SK-N-SH (cell line): ENCODE data around the gene LMAN2. TPM values are rescaled to one million over a fixed set of nuclear protein-coding genes. Genes with fewer than 3 reads are reported as not detected.

Experiments used
- CTCF ChIA-PET: fragments of 300-600, 350-600 bp; formaldehyde crosslinking; extraction: SDS; loops from one replicate; lab custom pipeline; 2021; lab: Yijun Ruan, JAX
- POLR2A ChIA-PET: fragments of 350-600 bp; sonication (Branson Sonifier 250); formaldehyde crosslinking; extraction: SDS; loops from one replicate; lab custom pipeline; 2020; ENCODE audit warnings: antibody characterized with exemption, inconsistent platforms; lab: Yijun Ruan, JAX
- DNase-seq: peaks from one replicate; pipeline ENCODE4 v3.0.0; 2012
- H2AFZ ChIP-seq: fragments of 200-600 bp; sonication (generic); 2 replicates; pipeline ENCODE4 v1.8.1; 2016; ENCODE audit warnings: antibody characterized with exemption, mild to moderate bottlenecking, low read depth
- H3F3A ChIP-seq: fragments of 200-600 bp; sonication (generic); replicated peaks from 2 replicates; pipeline ENCODE3; 2016; ENCODE audit warnings: antibody characterized with exemption, mild to moderate bottlenecking; ENCODE audit not compliant: insufficient read depth
- H3K27ac ChIP-seq, 2 experiments: fragments of 200-500 bp in 1 of 2; fragments of 200-600 bp in 1 of 2; sonication (Bioruptor generic) in 1 of 2; sonication (generic), shearing (Covaris generic) in 1 of 2; 2 replicates each; pipeline versions ENCODE4 v1.5.1 to v1.6.1; 2014 to 2016; ENCODE audit warnings: low read depth in 2 of 2, inconsistent platforms in 1 of 2, low read length in 1 of 2, mild to moderate bottlenecking in 1 of 2, mixed read lengths in 1 of 2
- H3K27me3 ChIP-seq: fragments of 200-600 bp; sonication (generic), shearing (Covaris generic); 2 replicates; pipeline ENCODE4 v1.6.1; 2016; ENCODE audit warnings: mixed run types; ENCODE audit not compliant: insufficient read depth
- H3K36me3 ChIP-seq, 2 experiments: fragments of 200-500 bp in 1 of 2; fragments of 200-600 bp in 1 of 2; sonication (Bioruptor generic) in 1 of 2; sonication (generic) in 1 of 2; replicated peaks in 1 of 2; 2 replicates each; pipeline versions ENCODE3 to v1.5.1; 2014 to 2016; ENCODE audit warnings: low read length in 1 of 2, mild to moderate bottlenecking in 1 of 2; ENCODE audit not compliant: insufficient read depth in 2 of 2, control insufficient read depth in 1 of 2
- H3K4me1 ChIP-seq, 2 experiments: fragments of 200-500 bp in 1 of 2; fragments of 200-600 bp in 1 of 2; sonication (Bioruptor generic) in 1 of 2; sonication (generic), shearing (Covaris generic) in 1 of 2; 2 replicates each; pipeline versions ENCODE4 v1.5.1 to v1.6.1; 2014 to 2016; ENCODE audit warnings: low read depth in 1 of 2, low read length in 1 of 2, mixed run types in 1 of 2; ENCODE audit not compliant: insufficient read depth in 2 of 2, control insufficient read depth in 1 of 2
- H3K4me2 ChIP-seq: fragments of 200-600 bp; sonication (generic), shearing (Covaris generic); 2 replicates; pipeline ENCODE4 v1.6.1; 2017; ENCODE audit warnings: mixed run types
- H3K4me3 ChIP-seq, 2 experiments: fragments of 200-500 bp in 1 of 2; fragments of 200-600 bp in 1 of 2; sonication (Bioruptor generic) in 1 of 2; sonication (generic), shearing (Covaris generic) in 1 of 2; 2 replicates each; pipeline versions ENCODE4 v1.5.1 to v1.8.1; 2014 to 2016; ENCODE audit warnings: low read depth in 2 of 2, inconsistent platforms in 1 of 2, low read length in 1 of 2, mild to moderate bottlenecking in 1 of 2, mixed read lengths in 1 of 2, moderate library complexity in 1 of 2
- H3K79me2 ChIP-seq: fragments of 200-600 bp; sonication (generic); 2 replicates; pipeline ENCODE4 v1.8.1; 2017; ENCODE audit warnings: mild to moderate bottlenecking; ENCODE audit not compliant: insufficient read depth
- H3K9ac ChIP-seq: fragments of 200-600 bp; sonication (generic); 2 replicates; pipeline ENCODE4 v1.6.1; 2017; ENCODE audit warnings: mixed run types
- H3K9me2 ChIP-seq: fragments of 200-600 bp; sonication (generic); 2 replicates; pipeline ENCODE4 v1.6.1; 2017; ENCODE audit warnings: mixed run types
- H3K9me3 ChIP-seq: fragments of 200-600 bp; sonication (generic); 2 replicates; pipeline ENCODE4 v1.6.1; 2017; ENCODE audit warnings: mixed run types, mild to moderate bottlenecking, moderate library complexity
- H4K20me1 ChIP-seq: fragments of 200-600 bp; sonication (generic); 2 replicates; pipeline ENCODE4 v1.6.1; 2017; ENCODE audit warnings: mild to moderate bottlenecking, mixed run types; ENCODE audit not compliant: insufficient read depth
- CHD2 ChIP-seq: fragments of 150-350 bp; IDR thresholded peaks from 2 replicates; pipeline ENCODE4 v1.6.1; 2018; ENCODE audit warnings: low read length; ENCODE audit not compliant: partially characterized antibody
- ELF1 ChIP-seq: IDR thresholded peaks from 2 replicates; pipeline ENCODE4 v1.4.0; 2012
- EZH2phosphoT487 ChIP-seq: fragments of 200-600 bp; sonication (generic); IDR thresholded peaks from 2 replicates; pipeline ENCODE4 v1.6.1; 2017; ENCODE audit warnings: low read depth, mixed run types, mild to moderate bottlenecking, antibody characterized with exemption, moderate library complexity, borderline replicate concordance
- FOSL2 ChIP-seq: IDR thresholded peaks from 2 replicates; pipeline ENCODE4 v1.4.0; 2012; ENCODE audit warnings: low read depth, mild to moderate bottlenecking, moderate library complexity, borderline replicate concordance
- FOXJ3 ChIP-seq: sonication (generic); formaldehyde crosslinking; IDR thresholded peaks from 2 replicates; pipeline ENCODE4 v1.5.1; 2020; ENCODE audit warnings: mild to moderate bottlenecking, missing genetic modification reagents
- GATA2 ChIP-seq: sonication (generic); formaldehyde crosslinking; IDR thresholded peaks from 2 replicates; pipeline ENCODE4 v1.5.0; 2020; ENCODE audit warnings: mild to moderate bottlenecking, missing genetic modification reagents
- JUND ChIP-seq: IDR thresholded peaks from 2 replicates; pipeline ENCODE4 v1.4.0; 2012
- MXI1 ChIP-seq: IDR thresholded peaks from 2 replicates; pipeline ENCODE4 v1.6.1; 2012; ENCODE audit warnings: mild to moderate bottlenecking, low read depth, low read length, improper control_type of control experiment
- NRF1 ChIP-seq: IDR thresholded peaks from 2 replicates; pipeline ENCODE4 v1.6.1; 2012; ENCODE audit warnings: low read depth, mild to moderate bottlenecking, low read length
- PBX3 ChIP-seq: IDR thresholded peaks from 2 replicates; pipeline ENCODE4; 2012
- POLR2AphosphoS5 ChIP-seq: IDR thresholded peaks from 2 replicates; pipeline ENCODE4 v1.6.1; 2012; ENCODE audit warnings: low read depth, low read length
- RCOR1 ChIP-seq: fragments of 150-350 bp; IDR thresholded peaks from 2 replicates; pipeline ENCODE4 v1.6.1; 2017; ENCODE audit warnings: antibody characterized with exemption, low read length
- SMC3 ChIP-seq: IDR thresholded peaks from 2 replicates; pipeline ENCODE4 v1.6.1; 2012; ENCODE audit warnings: low read depth, low read length, improper control_type of control experiment
- TAF1 ChIP-seq: IDR thresholded peaks from 2 replicates; pipeline ENCODE4 v1.6.1; 2012; ENCODE audit warnings: low read depth, mild to moderate bottlenecking, low read length, moderate library complexity, borderline replicate concordance
- TCF12 ChIP-seq: IDR thresholded peaks from 2 replicates; pipeline ENCODE4 v1.4.0; 2012
- TEAD4 ChIP-seq: IDR thresholded peaks from 2 replicates; pipeline ENCODE4 v1.4.0; 2012; ENCODE audit warnings: mild to moderate bottlenecking, borderline replicate concordance; ENCODE audit not compliant: insufficient read depth
- WGBS: methylation state at CpG from one replicate; pipeline ENCODE4 v1.1.6; 2017; ENCODE audit warnings: low lambda C conversion rate; 5-methylcytosine and 5-hydroxymethylcytosine counted together
- polyA plus RNA-seq, 3 experiments: library from polyadenylated mRNA; depleted of rRNA; stranded (reverse); fragments of >200 nt; gene quantifications; 2 replicates each; pipeline ENCODE4 v1.2.3, GENCODE V29; 2012
- TF ChIP-seq, protein P1 (sequence below): IDR thresholded peaks from 2 replicates; pipeline ENCODE4 v1.4.0; 2012; ENCODE audit warnings: low read depth, borderline replicate concordance
- TF ChIP-seq, protein P2 (sequence below): IDR thresholded peaks from 2 replicates; pipeline ENCODE4 v1.4.0; 2012; ENCODE audit warnings: low read depth, borderline replicate concordance
- TF ChIP-seq, protein P3 (sequence below): IDR thresholded peaks from 2 replicates; pipeline ENCODE4 v1.6.1; 2012; ENCODE audit warnings: mild to moderate bottlenecking, low read depth, low read length, moderate library complexity

LMAN2 gene
- polyA plus RNA-seq, 1 of the 3 experiments (the other 2 are of a cell fraction) = 500 TPM

GRCh38 chr5:177386542-177386941 lies 35.1 kb upstream of the LMAN2 start:
- Histone ChIP-seq H2AFZ (no peak overlapping the region), H3K27ac (no peak overlapping the region), H3K9me3 (no peaks in the 10 kb centered on the region), H3K9me2 (no peaks in the 10 kb centered on the region), H3K27me3 (no peaks in the 10 kb centered on the region), H3K4me2 (no peak overlapping the region), H3F3A (peaks cover 5% of the 10 kb centered on the region), H3K4me3 (no peak overlapping the region), H3K79me2 (no peaks in the 10 kb centered on the region), H3K4me1 (peaks cover 0 to 3% of the 10 kb centered on the region in 2 experiments; a peak in 1 of 4 replicates), H4K20me1 (no peaks in the 10 kb centered on the region), H3K9ac (no peak overlapping the region), H3K36me3 (no peaks in the 10 kb centered on the region)
- no peak for DNase-seq
- ChIA-PET POLR2A (no interaction called here), CTCF (interaction anchor here (1.0 to 14.2 kb wide), 6 partner anchors 16 to 116 kb away, joined by 3 to 209 read pairs (median 23); no protein-coding TSS in a partner anchor)
- TF ChIP-seq, protein P1, sequence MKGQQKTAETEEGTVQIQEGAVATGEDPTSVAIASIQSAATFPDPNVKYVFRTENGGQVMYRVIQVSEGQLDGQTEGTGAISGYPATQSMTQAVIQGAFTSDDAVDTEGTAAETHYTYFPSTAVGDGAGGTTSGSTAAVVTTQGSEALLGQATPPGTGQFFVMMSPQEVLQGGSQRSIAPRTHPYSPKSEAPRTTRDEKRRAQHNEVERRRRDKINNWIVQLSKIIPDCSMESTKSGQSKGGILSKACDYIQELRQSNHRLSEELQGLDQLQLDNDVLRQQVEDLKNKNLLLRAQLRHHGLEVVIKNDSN = no peak
- TF ChIP-seq ELF1 = no peak
- no peak for TF ChIP-seq RCOR1
- TF ChIP-seq GATA2 (CRISPR knock-in tag) = no peak
- TF ChIP-seq, protein P2, sequence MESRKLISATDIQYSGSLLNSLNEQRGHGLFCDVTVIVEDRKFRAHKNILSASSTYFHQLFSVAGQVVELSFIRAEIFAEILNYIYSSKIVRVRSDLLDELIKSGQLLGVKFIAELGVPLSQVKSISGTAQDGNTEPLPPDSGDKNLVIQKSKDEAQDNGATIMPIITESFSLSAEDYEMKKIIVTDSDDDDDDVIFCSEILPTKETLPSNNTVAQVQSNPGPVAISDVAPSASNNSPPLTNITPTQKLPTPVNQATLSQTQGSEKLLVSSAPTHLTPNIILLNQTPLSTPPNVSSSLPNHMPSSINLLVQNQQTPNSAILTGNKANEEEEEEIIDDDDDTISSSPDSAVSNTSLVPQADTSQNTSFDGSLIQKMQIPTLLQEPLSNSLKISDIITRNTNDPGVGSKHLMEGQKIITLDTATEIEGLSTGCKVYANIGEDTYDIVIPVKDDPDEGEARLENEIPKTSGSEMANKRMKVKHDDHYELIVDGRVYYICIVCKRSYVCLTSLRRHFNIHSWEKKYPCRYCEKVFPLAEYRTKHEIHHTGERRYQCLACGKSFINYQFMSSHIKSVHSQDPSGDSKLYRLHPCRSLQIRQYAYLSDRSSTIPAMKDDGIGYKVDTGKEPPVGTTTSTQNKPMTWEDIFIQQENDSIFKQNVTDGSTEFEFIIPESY = no peak
- no peak for TF ChIP-seq POLR2AphosphoS5
- no peak for TF ChIP-seq TCF12
- TF ChIP-seq, protein P3, sequence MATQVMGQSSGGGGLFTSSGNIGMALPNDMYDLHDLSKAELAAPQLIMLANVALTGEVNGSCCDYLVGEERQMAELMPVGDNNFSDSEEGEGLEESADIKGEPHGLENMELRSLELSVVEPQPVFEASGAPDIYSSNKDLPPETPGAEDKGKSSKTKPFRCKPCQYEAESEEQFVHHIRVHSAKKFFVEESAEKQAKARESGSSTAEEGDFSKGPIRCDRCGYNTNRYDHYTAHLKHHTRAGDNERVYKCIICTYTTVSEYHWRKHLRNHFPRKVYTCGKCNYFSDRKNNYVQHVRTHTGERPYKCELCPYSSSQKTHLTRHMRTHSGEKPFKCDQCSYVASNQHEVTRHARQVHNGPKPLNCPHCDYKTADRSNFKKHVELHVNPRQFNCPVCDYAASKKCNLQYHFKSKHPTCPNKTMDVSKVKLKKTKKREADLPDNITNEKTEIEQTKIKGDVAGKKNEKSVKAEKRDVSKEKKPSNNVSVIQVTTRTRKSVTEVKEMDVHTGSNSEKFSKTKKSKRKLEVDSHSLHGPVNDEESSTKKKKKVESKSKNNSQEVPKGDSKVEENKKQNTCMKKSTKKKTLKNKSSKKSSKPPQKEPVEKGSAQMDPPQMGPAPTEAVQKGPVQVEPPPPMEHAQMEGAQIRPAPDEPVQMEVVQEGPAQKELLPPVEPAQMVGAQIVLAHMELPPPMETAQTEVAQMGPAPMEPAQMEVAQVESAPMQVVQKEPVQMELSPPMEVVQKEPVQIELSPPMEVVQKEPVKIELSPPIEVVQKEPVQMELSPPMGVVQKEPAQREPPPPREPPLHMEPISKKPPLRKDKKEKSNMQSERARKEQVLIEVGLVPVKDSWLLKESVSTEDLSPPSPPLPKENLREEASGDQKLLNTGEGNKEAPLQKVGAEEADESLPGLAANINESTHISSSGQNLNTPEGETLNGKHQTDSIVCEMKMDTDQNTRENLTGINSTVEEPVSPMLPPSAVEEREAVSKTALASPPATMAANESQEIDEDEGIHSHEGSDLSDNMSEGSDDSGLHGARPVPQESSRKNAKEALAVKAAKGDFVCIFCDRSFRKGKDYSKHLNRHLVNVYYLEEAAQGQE = no peak
- no peak for TF ChIP-seq JUND
- no peak for TF ChIP-seq MXI1
- TF ChIP-seq FOSL2 = no peak
- no peak for TF ChIP-seq TEAD4
- no peak for TF ChIP-seq NRF1
- no peak for TF ChIP-seq PBX3
- no peak for TF ChIP-seq FOXJ3 (CRISPR knock-in tag)
- no peak for TF ChIP-seq CHD2
- no peak for TF ChIP-seq EZH2phosphoT487
- no peak for TF ChIP-seq SMC3
- TF ChIP-seq TAF1 = no peak
- WGBS = 68% methylated on average over 5 of the region's 8 CpGs
